GM19193 (cell line): ENCODE measurements around the gene TNFRSF1B.

ENCODE experiments used
- POLR2A ChIP-seq: IDR thresholded peaks from 4 replicates; pipeline ENCODE4 v1.6.1; 2011; ENCODE audit not compliant: insufficient read depth, insufficient read length; ENCODE audit errors: extremely low read depth

The TNFRSF1B gene

GRCh38 chr1:12229386-12229834 is 62.6 kb downstream of the TNFRSF1B start:
- TF ChIP-seq POLR2A: no peak

DNA sequence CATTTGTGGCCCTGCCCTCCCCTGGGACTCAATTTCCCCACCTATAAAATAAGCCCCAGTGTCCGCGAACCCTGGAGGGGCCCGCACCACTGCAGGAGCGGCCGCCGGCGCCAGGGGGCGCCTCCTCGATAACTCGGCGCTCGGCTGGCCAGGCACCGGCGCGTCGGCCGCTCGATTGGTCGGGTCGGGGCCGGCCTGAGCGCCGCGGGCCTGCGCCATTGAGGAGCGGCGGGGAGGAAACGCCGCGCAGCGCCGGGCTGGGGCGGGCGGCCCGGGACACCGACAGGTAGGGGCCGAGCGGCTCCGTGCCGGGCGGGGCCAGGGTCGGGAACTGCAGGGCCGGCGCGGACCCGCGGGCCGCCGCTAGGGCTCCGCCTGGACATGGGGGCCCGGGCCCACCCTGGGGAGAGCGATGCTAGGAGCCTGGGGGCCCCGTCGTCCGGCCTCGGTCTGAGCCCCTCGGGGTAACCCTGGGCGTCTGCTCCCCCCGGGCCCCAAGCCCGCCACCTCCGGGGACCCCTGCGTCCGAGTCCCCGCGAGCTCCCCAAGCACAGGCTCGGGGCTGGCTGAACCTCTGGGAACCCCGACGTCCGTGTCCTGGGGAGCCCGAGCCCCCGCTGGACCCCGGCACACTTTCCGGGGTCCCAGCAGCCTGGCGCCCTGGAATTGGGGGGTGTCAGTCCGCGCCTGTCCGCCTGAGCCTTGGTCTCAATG is 63.2 kb downstream of the TNFRSF1B start, which contains the start of gene VPS13D:
TSS of gene VPS13D (plus strand) at position 196 of the 714 bp plus-strand sequence. CDS start 4,237 bp downstream, outside the sequence.
- peak; percentile 61 for TF ChIP-seq POLR2A

DNA sequence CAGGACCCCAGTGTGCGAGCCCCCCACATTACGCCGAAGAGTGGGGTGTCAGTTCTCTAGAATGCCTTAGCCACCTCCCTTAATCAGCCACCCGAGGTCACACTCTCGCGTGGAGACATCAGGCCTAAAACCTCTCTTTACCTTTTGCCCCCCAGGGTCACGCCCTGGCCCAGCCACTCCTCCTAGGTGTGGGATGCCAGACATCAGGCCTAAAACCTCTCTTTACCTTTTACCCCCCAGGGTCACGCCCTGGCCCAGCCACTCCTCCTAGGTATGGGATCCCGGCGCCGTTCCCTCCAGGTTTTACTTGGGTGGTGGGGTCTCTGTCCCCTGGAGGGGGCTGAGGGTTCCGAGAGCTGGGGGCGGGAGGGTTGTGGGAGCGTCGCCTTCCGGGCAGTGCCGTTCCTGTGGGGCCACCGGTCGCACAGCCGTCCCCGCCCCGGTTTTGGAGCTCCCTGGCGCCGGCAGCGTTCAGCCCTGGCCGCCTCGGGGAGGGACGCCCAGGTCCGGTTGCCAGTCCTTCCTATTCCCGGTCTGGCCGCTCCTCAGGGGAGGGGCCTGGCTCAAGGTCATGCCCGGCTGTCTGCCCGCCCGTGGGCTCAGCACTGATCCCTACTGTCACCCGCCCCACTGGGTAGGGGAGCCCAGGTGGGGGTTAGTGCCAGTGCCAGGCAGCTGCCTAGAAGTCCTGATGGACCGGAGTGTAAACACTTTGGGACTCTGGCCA is 63.9 kb downstream of the TNFRSF1B start:
- TF ChIP-seq POLR2A: no peak

- TF ChIP-seq POLR2A: no peak
Measured at GRCh38 chr1:12231276-12231595, 64.4 kb downstream of the TNFRSF1B start.

DNA sequence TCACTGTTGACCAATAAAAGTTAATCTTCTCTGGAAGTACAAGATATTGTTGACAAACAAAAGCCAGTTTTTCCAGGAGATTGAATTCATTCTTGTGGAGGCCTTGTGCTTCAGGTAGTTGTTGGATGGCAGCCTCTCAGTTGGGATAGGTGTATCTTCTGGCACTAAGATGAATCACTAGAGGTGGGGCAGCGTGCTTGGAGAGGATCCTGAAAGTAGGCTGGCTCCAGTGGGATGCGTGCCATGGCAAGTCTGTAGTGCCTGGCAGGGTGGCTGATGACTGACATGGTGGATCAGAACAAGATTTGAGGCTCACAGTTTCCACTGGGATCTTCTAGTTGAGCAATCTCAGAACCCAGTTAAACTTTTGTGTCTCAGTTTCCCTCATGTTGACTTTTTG is 65.4 kb downstream of the TNFRSF1B start:
- no peak for TF ChIP-seq POLR2A

GRCh38 chr1:12244078-12244477 is 77.3 kb downstream of the TNFRSF1B start:
- TF ChIP-seq POLR2A: no peak

- no peak for TF ChIP-seq POLR2A
Measured at GRCh38 chr1:12244585-12244984, 77.8 kb downstream of the TNFRSF1B start.

GRCh38 chr1:12245116-12245515 is 78.3 kb downstream of the TNFRSF1B start:
- no peak for TF ChIP-seq POLR2A

DNA sequence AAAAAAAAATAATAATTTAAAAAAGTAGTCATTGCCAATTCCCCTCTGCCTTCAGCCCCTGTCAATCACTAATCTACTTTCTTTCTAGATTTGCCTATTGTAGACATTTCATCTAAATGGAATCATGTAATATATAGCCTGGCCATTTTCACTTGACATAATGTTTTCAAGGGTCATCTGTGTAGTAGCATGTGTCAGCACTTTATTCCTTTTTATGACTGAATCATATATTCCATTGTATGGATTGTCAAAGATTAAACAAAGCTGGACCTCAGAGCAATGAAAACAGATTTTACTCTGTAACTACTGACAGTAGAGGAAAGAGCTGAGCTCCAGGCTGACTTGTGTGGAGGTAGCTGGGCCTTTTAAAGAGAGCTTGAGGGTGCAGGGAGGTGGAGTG is 78.9 kb downstream of the TNFRSF1B start:
- TF ChIP-seq POLR2A: no peak

DNA sequence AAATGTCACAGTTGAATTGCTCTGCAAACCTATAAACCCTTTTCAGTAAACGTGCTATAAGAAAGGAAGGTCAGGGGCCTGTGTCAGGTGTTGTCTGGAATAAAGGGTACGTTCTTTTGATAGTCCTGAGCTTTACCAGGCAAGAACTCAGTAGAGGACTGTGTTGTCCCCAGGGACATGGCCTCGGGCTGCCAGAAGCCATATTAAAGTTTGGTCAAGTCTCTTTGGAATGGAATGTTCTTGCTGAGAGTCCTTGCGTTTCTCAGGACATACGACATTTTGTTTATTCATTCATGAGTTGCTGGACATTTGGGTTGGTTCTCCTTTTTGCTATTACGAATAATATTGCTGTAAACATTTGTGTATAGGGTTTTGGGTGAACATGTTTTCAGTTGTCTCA is 79.8 kb downstream of the TNFRSF1B start:
- no peak for TF ChIP-seq POLR2A

DNA sequence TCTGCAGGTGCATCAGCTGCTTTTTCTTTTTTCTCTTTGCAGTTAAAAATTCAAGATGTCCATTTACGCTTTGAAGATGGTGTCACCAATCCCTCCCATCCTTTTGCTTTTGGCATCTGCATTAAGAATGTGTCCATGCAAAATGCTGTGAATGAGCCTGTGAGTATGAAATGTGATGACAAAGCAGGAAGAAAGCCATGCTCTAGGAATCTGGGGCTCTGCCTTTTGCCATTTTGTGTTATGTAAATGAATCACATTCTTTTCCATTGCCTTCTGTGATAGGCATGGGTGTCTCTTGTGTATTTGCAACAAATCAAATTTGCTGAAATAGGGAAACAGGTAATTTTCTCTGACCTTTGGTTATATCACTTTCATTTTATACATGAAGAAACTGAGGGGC is 82.4 kb downstream of the TNFRSF1B start:
- TF ChIP-seq POLR2A: no peak

GRCh38 chr1:12249748-12250147 is 83.0 kb downstream of the TNFRSF1B start:
- TF ChIP-seq POLR2A: no peak

- TF ChIP-seq POLR2A: no peak
Measured at GRCh38 chr1:12251442-12251841, 84.7 kb downstream of the TNFRSF1B start.

DNA sequence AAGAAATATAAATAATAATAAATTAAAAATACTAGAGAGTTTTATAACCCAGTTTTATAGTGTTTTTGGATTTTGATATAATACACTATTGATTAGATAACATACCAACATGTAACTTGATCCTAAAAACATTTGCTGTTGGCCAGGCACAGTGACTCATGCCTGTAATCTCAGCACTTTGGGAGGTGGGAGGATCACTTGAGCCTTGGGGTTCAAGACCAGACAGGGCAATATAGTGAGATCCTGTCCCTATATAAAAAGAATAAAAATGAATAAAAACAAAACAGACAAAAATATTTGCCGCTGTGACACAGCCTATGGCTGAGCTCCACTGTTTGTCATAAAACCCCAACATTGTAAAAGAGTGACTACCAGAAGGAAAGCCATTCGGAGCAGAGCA is 89.1 kb downstream of the TNFRSF1B start:
- TF ChIP-seq POLR2A: no peak

DNA sequence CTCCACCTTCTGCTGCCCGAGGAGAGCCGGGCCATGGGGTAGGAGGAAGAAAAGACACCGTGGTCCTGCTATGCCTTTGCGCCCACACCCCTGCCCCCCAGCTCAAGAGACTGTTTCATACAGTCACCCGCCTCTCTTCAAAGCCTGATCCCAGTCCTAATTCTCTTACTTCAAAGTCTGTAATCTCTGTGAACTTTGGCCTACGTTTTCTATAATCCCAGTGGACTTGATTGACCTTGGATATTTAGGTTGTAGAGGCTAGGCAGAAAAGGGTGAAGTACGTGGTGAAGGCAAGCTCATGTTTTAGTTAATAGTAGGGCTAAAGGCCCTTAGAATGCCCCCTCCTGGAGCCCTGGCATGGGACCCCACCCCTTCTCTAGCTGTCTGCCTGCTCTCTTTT is 91.5 kb downstream of the TNFRSF1B start:
- TF ChIP-seq POLR2A: no peak
